Spleen (tissue), 11 donors: ENCODE data around the gene KRT39. TPM values are rescaled to one million over a fixed set of nuclear protein-coding genes. Genes with fewer than 3 reads are reported as not detected.

Experiments used
- DNase-seq: peaks from one replicate; pipeline ENCODE4 v3.0.0-alpha.2; 2020
- H3K27ac ChIP-seq, 8 donors: fragments of 200-600 bp; sonication (generic) in 7 of 8; 1 replicate in 4 of 8; 2 replicates in 4 of 8; pipeline versions ENCODE4 v1.5.0 to v1.8.0; 2016 to 2021; ENCODE audit warnings: inconsistent platforms in 4 of 8, mild to moderate bottlenecking in 4 of 8, moderate library complexity in 1 of 8
- H3K27me3 ChIP-seq, 7 donors: fragments of 200-600 bp; sonication (generic) in 6 of 7; replicated peaks in 1 of 7; 1 replicate in 4 of 7; 2 replicates in 3 of 7; pipeline versions ENCODE4 v1.5.0 to v1.8.0; 2016 to 2021; ENCODE audit warnings: inconsistent platforms in 3 of 7, mild to moderate bottlenecking in 1 of 7
- H3K36me3 ChIP-seq, 6 donors: fragments of 200-600 bp; sonication (generic) in 5 of 6; 1 replicate in 4 of 6; 2 replicates in 2 of 6; pipeline versions ENCODE4 v1.5.0 to v1.8.0; 2016 to 2021; ENCODE audit warnings: inconsistent platforms in 2 of 6
- H3K4me1 ChIP-seq, 6 donors: fragments of 200-600 bp; sonication (generic) in 5 of 6; 1 replicate in 3 of 6; 2 replicates in 3 of 6; pipeline versions ENCODE4 v1.5.0 to v1.8.0; 2016 to 2021; ENCODE audit warnings: inconsistent platforms in 3 of 6
- H3K4me3 ChIP-seq, 8 donors: fragments of 200-600 bp; sonication (generic) in 7 of 8; 1 replicate in 4 of 8; 2 replicates in 4 of 8; pipeline versions ENCODE4 v1.5.0 to v1.8.0; 2016 to 2021; ENCODE audit warnings: inconsistent platforms in 4 of 8, mild to moderate bottlenecking in 4 of 8, moderate library complexity in 2 of 8
- H3K9me3 ChIP-seq, 8 donors: fragments of 200-600 bp; sonication (generic) in 7 of 8; 1 replicate in 4 of 8; 2 replicates in 4 of 8; pipeline versions ENCODE4 v1.5.0 to v1.8.0; 2016 to 2021; ENCODE audit warnings: inconsistent platforms in 4 of 8
- CTCF ChIP-seq, 11 experiments: fragments of 200-600 bp in 7 of 11; fragments of 450-650 bp in 4 of 11; sonication (generic) in 4 of 11; IDR thresholded peaks in 8 of 11; conservative IDR thresholded peaks in 3 of 11; 1 replicate in 7 of 11; 2 replicates in 4 of 11; pipeline versions ENCODE4 v1.4.0 to v1.8.0; 2016 to 2021; ENCODE audit warnings: antibody characterized with exemption in 11 of 11, inconsistent platforms in 4 of 11, mild to moderate bottlenecking in 1 of 11
- POLR2A ChIP-seq, 3 donors: fragments of 450-650 bp; IDR thresholded peaks; one replicate each; pipeline ENCODE4 v1.5.1; 2017; ENCODE audit warnings: antibody characterized with exemption in 3 of 3, mild to moderate bottlenecking in 1 of 3
- POLR2AphosphoS5 ChIP-seq, 3 donors: sonication (generic); formaldehyde crosslinking; IDR thresholded peaks; one replicate each; pipeline ENCODE4 v1.5.1; 2017; ENCODE audit warnings: antibody characterized with exemption in 3 of 3
- WGBS, 5 donors: extraction: QIAGEN DNeasy Blood & Tissue Kit in 3 of 5; methylation state at CpG; one replicate each; pipeline versions ENCODE4 v1.1.5 to v1.1.7; 2013 to 2018; 5-methylcytosine and 5-hydroxymethylcytosine counted together
- intact Hi-C: fragments of 100-400 bp; cut with DNase I; formaldehyde crosslinking; loops from one replicate; pipeline ENCODE4 v1.15.0; 2023; ENCODE audit warnings: low total_unique reads
- polyA plus RNA-seq, 3 donors: library from polyadenylated mRNA; stranded (reverse); fragments of 200-250 nt; gene quantifications; one replicate each; pipeline ENCODE4 v1.2.1, GENCODE V29; 2013
- small RNA-seq, 4 donors: library from RNA; depleted of rRNA; stranded (forward); fragments of <200 nt; gene quantifications; one replicate each; pipeline ENCODE3, GENCODE V24; 2016
- total RNA-seq, 7 donors: library from RNA; depleted of rRNA in 3 of 7; stranded (reverse); fragments of >200 nt in 3 of 7; fragmentation: NEBNext Ultra II Directional in 4 of 7; extraction: Animal tissue kit (Norgen Biotek cat#: 25700) in 4 of 7; gene quantifications; one replicate each; pipeline versions ENCODE4 v1.1.0 to v1.2.1, GENCODE V29; 2016 to 2021
- donor health status: healthy with polysubstance abuse.
- donor health status: DM: no; HTN: no; CAD: no; lungs with moderate emphysema.
- donor health status: DM: no; HTN: no; CAD: no.
- donor health status: Bipolar disorder and iron deficiency.
- donor health status: healthy.
- donor health status: DM: no; HTN: no; CAD: no.
- donor health status: DM: yes; HTN: yes; CAD: no.

Gene KRT39
- total and polyA plus RNA-seq, 10 donors = not detected

GRCh38 chr17:40909755-40910154, 57.0 kb downstream of the KRT39 start:
- Histone ChIP-seq H3K27me3 (peaks cover 0 to 40% (median 10%) of the 10 kb centered on the region in 7 donors), H3K9me3 (no peaks in the 10 kb centered on the region), H3K4me3 (no peak overlapping the region), H3K4me1 (peaks cover 0 to 31% (median 9%) of the 10 kb centered on the region in 6 donors), H3K36me3 (no peaks in the 10 kb centered on the region), H3K27ac (no peak overlapping the region)
- no peak for DNase-seq
- intact Hi-C loops = loop anchor here (2.0 to 5.0 kb wide), 3 partner anchors 411 to 739 kb away; no protein-coding TSS in a partner anchor
- TF ChIP-seq POLR2A (IDR thresholded peaks at IDR 0.05) (no peak), CTCF (IDR thresholded peaks at IDR 0.05 in 8 of 11, conservative IDR thresholded peaks at IDR 0.05 in 3 of 11) (no peak), POLR2AphosphoS5 (IDR thresholded peaks at IDR 0.05) (no peak)
- 42 to 75% (median 52%) methylated on average over 4 of the region's 4 CpGs for WGBS, 5 donors

- intact Hi-C loops = loop anchor here (2.0 to 5.0 kb wide), 2 partner anchors 638 to 739 kb away; no protein-coding TSS in a partner anchor
- DNase-seq = peak; percentile 85
Measured at GRCh38 chr17:40909351-40909750, 57.4 kb downstream of the KRT39 start.

More at GRCh38 chr17:40909351-40909750, 57.4 kb downstream of the KRT39 start:
- Histone ChIP-seq H3K9me3 (no peaks in the 10 kb centered on the region), H3K4me3 (no peak overlapping the region), H3K27me3 (peaks cover 0 to 40% (median 10%) of the 10 kb centered on the region in 7 donors), H3K4me1 (peaks cover 0 to 31% (median 9%) of the 10 kb centered on the region in 6 donors), H3K36me3 (no peaks in the 10 kb centered on the region), H3K27ac (no peak overlapping the region)
- peak; percentile 62 to 80 (median 74) for TF ChIP-seq CTCF (IDR thresholded peaks at IDR 0.05 in 8 of 11, conservative IDR thresholded peaks at IDR 0.05 in 3 of 11)
- no peak for TF ChIP-seq POLR2A (IDR thresholded peaks at IDR 0.05)
- no peak for TF ChIP-seq POLR2AphosphoS5 (IDR thresholded peaks at IDR 0.05)
- 0 to 1% (median 1%) methylated on average over 5 of the region's 5 CpGs for WGBS, 5 donors

Small RNA genes within 50 kb of the gene (small RNA-seq; reads per million reads assigned to genes)
- gene KRTAP3-4P = 0 reads per million in 4 donors

Other genes with a start within 250 kb of the KRT39 start
Only the 30 nearest of the 33 such genes appear.
- not detected for gene KRT26, start 194.7 kb downstream of the KRT39 start, total RNA-seq
- not detected for gene KRT26, start 194.7 kb downstream of the KRT39 start, polyA plus RNA-seq
- gene KRT27, start 184.4 kb downstream of the KRT39 start, total RNA-seq = not detected
- gene KRT27, start 184.4 kb downstream of the KRT39 start, polyA plus RNA-seq = under 1 TPM; 0.09 to 0.42 (median 0.12) TPM
- not detected for gene KRT28, start 167.0 kb downstream of the KRT39 start, total RNA-seq
- not detected for gene KRT28, start 167.0 kb downstream of the KRT39 start, polyA plus RNA-seq
- gene KRT10, start 144.3 kb downstream of the KRT39 start, total RNA-seq = 10 to 100 TPM in 4 of 7 donors, 1 to 10 TPM in 3; 4.3 to 39.0 (median 25.9) TPM
- gene KRT10, start 144.3 kb downstream of the KRT39 start, polyA plus RNA-seq = 10 to 100 TPM; 35.3 to 41.8 (median 41.3) TPM
- gene KRT12, start 99.7 kb downstream of the KRT39 start, total RNA-seq = not detected
- gene KRT12, start 99.7 kb downstream of the KRT39 start, polyA plus RNA-seq = not detected
- not detected for gene KRT20, start 81.7 kb downstream of the KRT39 start, total RNA-seq
- under 1 TPM in 2 of 3 donors, not detected in 1; 0.07 to 0.45 TPM for gene KRT20, start 81.7 kb downstream of the KRT39 start, polyA plus RNA-seq
- gene KRT23, start 29.3 kb downstream of the KRT39 start, total RNA-seq = 10 to 100 TPM in 1 of 7 donors, 1 to 10 TPM in 6; 1.5 to 21.7 (median 6.3) TPM
- gene KRT23, start 29.3 kb downstream of the KRT39 start, polyA plus RNA-seq = 1 to 10 TPM in 1 of 3 donors, under 1 TPM in 2; 0.03 to 1.2 (median 0.70) TPM
- not detected for gene KRT40, start 17.4 kb upstream of the KRT39 start, total RNA-seq
- not detected for gene KRT40, start 17.4 kb upstream of the KRT39 start, polyA plus RNA-seq
- gene KRTAP3-3, start 27.2 kb upstream of the KRT39 start, total RNA-seq = not detected
- gene KRTAP3-3, start 27.2 kb upstream of the KRT39 start, polyA plus RNA-seq = not detected
- gene KRTAP3-2, start 33.0 kb upstream of the KRT39 start, total RNA-seq = not detected
- not detected for gene KRTAP3-2, start 33.0 kb upstream of the KRT39 start, polyA plus RNA-seq
- not detected for gene KRTAP3-1, start 42.2 kb upstream of the KRT39 start, total RNA-seq
- not detected for gene KRTAP3-1, start 42.2 kb upstream of the KRT39 start, polyA plus RNA-seq
- gene KRTAP1-5, start 60.3 kb upstream of the KRT39 start, total RNA-seq = not detected
- gene KRTAP1-5, start 60.3 kb upstream of the KRT39 start, polyA plus RNA-seq = not detected
- gene KRTAP1-4, start 63.2 kb upstream of the KRT39 start, total RNA-seq = not detected
- not detected for gene KRTAP1-4, start 63.2 kb upstream of the KRT39 start, polyA plus RNA-seq
- not detected for gene KRTAP1-3, start 67.9 kb upstream of the KRT39 start, total RNA-seq
- gene KRTAP1-3, start 67.9 kb upstream of the KRT39 start, polyA plus RNA-seq = not detected
- not detected for gene KRTAP1-1, start 74.5 kb upstream of the KRT39 start, total RNA-seq
- gene KRTAP1-1, start 74.5 kb upstream of the KRT39 start, polyA plus RNA-seq = not detected
- gene KRTAP2-1, start 80.4 kb upstream of the KRT39 start, total RNA-seq = not detected
- gene KRTAP2-1, start 80.4 kb upstream of the KRT39 start, polyA plus RNA-seq = not detected
- gene KRTAP2-2, start 88.3 kb upstream of the KRT39 start, total RNA-seq = not detected
- not detected for gene KRTAP2-2, start 88.3 kb upstream of the KRT39 start, polyA plus RNA-seq
- gene KRTAP2-3, start 93.2 kb upstream of the KRT39 start, total RNA-seq = not detected
- not detected for gene KRTAP2-3, start 93.2 kb upstream of the KRT39 start, polyA plus RNA-seq
- gene KRTAP2-4, start 98.9 kb upstream of the KRT39 start, total RNA-seq = not detected
- gene KRTAP2-4, start 98.9 kb upstream of the KRT39 start, polyA plus RNA-seq = not detected
- gene KRTAP4-7, start 117.2 kb upstream of the KRT39 start, total RNA-seq = not detected
- not detected for gene KRTAP4-7, start 117.2 kb upstream of the KRT39 start, polyA plus RNA-seq
- gene KRTAP4-8, start 131.2 kb upstream of the KRT39 start, total RNA-seq = not detected
- not detected for gene KRTAP4-8, start 131.2 kb upstream of the KRT39 start, polyA plus RNA-seq
- not detected for gene KRTAP4-16, start 135.3 kb upstream of the KRT39 start, total RNA-seq
- not detected for gene KRTAP4-16, start 135.3 kb upstream of the KRT39 start, polyA plus RNA-seq
- not detected for gene KRTAP4-9, start 138.4 kb upstream of the KRT39 start, total RNA-seq
- not detected for gene KRTAP4-9, start 138.4 kb upstream of the KRT39 start, polyA plus RNA-seq
- gene KRTAP4-11, start 151.4 kb upstream of the KRT39 start, total RNA-seq = not detected
- gene KRTAP4-11, start 151.4 kb upstream of the KRT39 start, polyA plus RNA-seq = not detected
- not detected for gene KRTAP4-12, start 157.2 kb upstream of the KRT39 start, total RNA-seq
- not detected for gene KRTAP4-12, start 157.2 kb upstream of the KRT39 start, polyA plus RNA-seq
- not detected for gene KRTAP4-6, start 173.6 kb upstream of the KRT39 start, total RNA-seq
- gene KRTAP4-6, start 173.6 kb upstream of the KRT39 start, polyA plus RNA-seq = not detected
- gene KRTAP4-5, start 182.9 kb upstream of the KRT39 start, total RNA-seq = not detected
- not detected for gene KRTAP4-5, start 182.9 kb upstream of the KRT39 start, polyA plus RNA-seq
- gene KRTAP4-4, start 193.8 kb upstream of the KRT39 start, total RNA-seq = not detected
- not detected for gene KRTAP4-4, start 193.8 kb upstream of the KRT39 start, polyA plus RNA-seq
- gene KRTAP4-3, start 201.3 kb upstream of the KRT39 start, total RNA-seq = not detected
- not detected for gene KRTAP4-3, start 201.3 kb upstream of the KRT39 start, polyA plus RNA-seq
- not detected for gene KRTAP4-2, start 211.3 kb upstream of the KRT39 start, total RNA-seq
- gene KRTAP4-2, start 211.3 kb upstream of the KRT39 start, polyA plus RNA-seq = not detected